Heart left ventricle (tissue), 16 donors: ENCODE results near the gene PLEKHO1. TPM values are rescaled to one million over a fixed set of nuclear protein-coding genes. Genes with fewer than 3 reads are reported as not detected.
A peak's percentile ranks its signal among the peaks of the same experiment; 100 is the strongest.

Experiments used
- ATAC-seq, 4 donors: fragments of 200-7000 bp; cut with Tn5 transposase; one replicate each; pipeline ENCODE4 v1.9.1; 2020 to 2022; ENCODE audit warnings: moderate library complexity in 4 of 4, mild to moderate bottlenecking in 3 of 4, moderate number of reproducible peaks in 1 of 4
- DNase-seq, 5 donors: peaks; one replicate each; pipeline ENCODE4 v3.0.0-alpha.2; 2020
- H3K27ac ChIP-seq, 12 donors: fragments of 200-600 bp; sonication (generic) in 4 of 12; one replicate each; pipeline versions ENCODE4 v1.5.0 to v1.8.0; 2016 to 2022; ENCODE audit warnings: mild to moderate bottlenecking in 2 of 12
- H3K27me3 ChIP-seq, 9 donors: fragments of 200-600 bp; sonication (generic) in 2 of 9; one replicate each; pipeline versions ENCODE4 v1.5.1 to v1.8.0; 2016 to 2022; ENCODE audit warnings: mild to moderate bottlenecking in 3 of 9
- H3K36me3 ChIP-seq, 9 donors: fragments of 200-600 bp; sonication (generic) in 2 of 9; one replicate each; pipeline versions ENCODE4 v1.5.0 to v1.8.0; 2018 to 2022; ENCODE audit warnings: mild to moderate bottlenecking in 2 of 9
- H3K4me1 ChIP-seq, 12 donors: fragments of 200-600 bp; sonication (generic) in 4 of 12; one replicate each; pipeline versions ENCODE4 v1.5.0 to v1.8.0; 2016 to 2022; ENCODE audit warnings: mild to moderate bottlenecking in 3 of 12
- H3K4me3 ChIP-seq, 12 donors: fragments of 200-600 bp; sonication (generic) in 4 of 12; one replicate each; pipeline versions ENCODE4 v1.5.0 to v1.8.0; 2017 to 2022; ENCODE audit warnings: mild to moderate bottlenecking in 9 of 12, moderate library complexity in 4 of 12
- H3K9me3 ChIP-seq, 12 donors: fragments of 200-600 bp; sonication (generic) in 4 of 12; one replicate each; pipeline versions ENCODE4 v1.5.0 to v1.8.0; 2016 to 2022; ENCODE audit warnings: mild to moderate bottlenecking in 1 of 12
- CTCF ChIP-seq, 12 donors: fragments of 200-600 bp; sonication (generic) in 4 of 12; IDR thresholded peaks; one replicate each; pipeline versions ENCODE4 v1.5.0 to v1.8.0; 2018 to 2022; ENCODE audit warnings: antibody characterized with exemption in 12 of 12, mild to moderate bottlenecking in 5 of 12
- POLR2A ChIP-seq, 2 donors: fragments of 450-650 bp; IDR thresholded peaks; one replicate each; pipeline ENCODE4 v1.6.1; 2017; ENCODE audit warnings: antibody characterized with exemption in 2 of 2, mild to moderate bottlenecking in 2 of 2, moderate library complexity in 2 of 2
- WGBS, 4 donors: extraction: QIAGEN DNeasy Blood & Tissue Kit in 2 of 4; methylation state at CpG; one replicate each; pipeline versions ENCODE4 v1.1.5 to v1.1.7; 2013 to 2018; 5-methylcytosine and 5-hydroxymethylcytosine counted together
- intact Hi-C, 10 donors: fragments of 100-400 bp; cut with DNase I; formaldehyde crosslinking; loops; one replicate each; pipeline versions ENCODE4 v1.11.1 to v1.14.2; 2022
- polyA plus RNA-seq, 2 donors: library from polyadenylated mRNA; stranded (reverse); fragments of 200-250 nt; gene quantifications; one replicate each; pipeline ENCODE4 v1.2.3, GENCODE V29; 2013
- total RNA-seq, 9 donors: library from RNA; depleted of rRNA in 2 of 9; stranded (reverse); fragments of >200 nt in 2 of 9; fragmentation: NEBNext Ultra II Directional in 3 of 9; extraction: Animal tissue kit (Norgen Biotek cat#: 25700) in 3 of 9; gene quantifications; one replicate each; pipeline versions ENCODE4 v1.1.0 to v1.2.4, GENCODE V29; 2016 to 2023
- donor health status: ischemic (EF 13 %, LVEDD 7.1; RV severe dilation, severe dysfunction).
- donor health status: healthy with polysubstance abuse.
- donor health status: DM: no; HTN: yes; CAD: no.
- donor health status: DM: no; HTN: no; CAD: no.
- donor health status: ischemic (EF 25% LVEDD 6.9; RV normal size, moderate dysfunction).
- donor health status: ischemic (EF 25% LVEDD 5.7; RV mildly dilated, moderate dysfunction).
- donor health status: healthy.
- donor health status: DM: yes; HTN: yes; CAD: no.
- donor health status: ischemic (EF 35%, LVEDD 5.7; RV mildly dilated, moderate dysfunction).
- donor health status: nonischemic (EF 11% LVEDD 7.7; RV severe dilation, severe dysfunction).
- donor health status: DM: yes; HTN: yes; CAD: no.
- donor health status: PGD.
- donor health status: ischemic (EF 29% LVEDD 5.4; RV normal size, mild dysfunction).
- donor health status: nonischemic (EF 23%, LVEDD 6.1; RV moderate dilation, normal function).

Gene PLEKHO1
- total and polyA plus RNA-seq, 11 donors: 46.8 to 200 (median 67.8) TPM

DNA sequence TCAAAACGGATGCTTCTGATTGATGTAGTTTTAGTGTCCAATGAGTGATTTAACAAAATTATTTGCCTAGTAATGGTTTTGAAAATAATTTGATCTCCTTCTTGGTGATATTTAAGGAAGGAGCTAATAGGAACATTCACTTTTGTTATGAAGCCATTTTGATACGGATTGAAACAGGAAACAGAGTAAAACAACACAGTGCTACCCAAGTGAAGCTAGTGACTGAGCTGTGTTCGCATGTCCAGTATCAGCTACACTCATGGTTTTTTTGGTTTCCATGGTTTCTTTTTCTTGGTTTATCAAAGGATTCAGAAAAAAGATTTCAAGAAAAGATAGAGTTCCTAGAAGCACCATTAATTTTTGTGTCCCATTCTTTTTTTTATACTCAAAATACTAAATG, 40.1 kb upstream of the PLEKHO1 start:
- 71 to 77% (median 72%) methylated on average over 3 of the region's 3 CpGs for WGBS, 4 donors
- no peak for TF ChIP-seq CTCF (IDR thresholded peaks at IDR 0.05)
- TF ChIP-seq POLR2A (IDR thresholded peaks at IDR 0.05): no peak
- ATAC-seq (no peak), DNase-seq (no peak)
- no peaks in the 10 kb centered on the region for H3K27me3 ChIP-seq
- H3K27ac ChIP-seq: peak overlapping the region in 6 of 12 donors; percentile 5 to 89 (median 22)
- intact Hi-C loops: loop anchor here in 2 of 10 donors (5.0 kb wide), 2 partner anchors 33 to 38 kb away; partner anchors contain the start of gene PLEKHO1 (in 1 of the 2)
- H3K36me3 ChIP-seq: peaks cover 0 to 28% (median 6%) of the 10 kb centered on the region in 9 donors
- peak overlapping the region in 1 of 12 donors; percentile 26 for H3K4me3 ChIP-seq
- peaks cover 0 to 22% (median 2%) of the 10 kb centered on the region in 12 donors for H3K4me1 ChIP-seq
- peaks cover 0 to 10% (median 0%) of the 10 kb centered on the region in 12 donors for H3K9me3 ChIP-seq

DNA sequence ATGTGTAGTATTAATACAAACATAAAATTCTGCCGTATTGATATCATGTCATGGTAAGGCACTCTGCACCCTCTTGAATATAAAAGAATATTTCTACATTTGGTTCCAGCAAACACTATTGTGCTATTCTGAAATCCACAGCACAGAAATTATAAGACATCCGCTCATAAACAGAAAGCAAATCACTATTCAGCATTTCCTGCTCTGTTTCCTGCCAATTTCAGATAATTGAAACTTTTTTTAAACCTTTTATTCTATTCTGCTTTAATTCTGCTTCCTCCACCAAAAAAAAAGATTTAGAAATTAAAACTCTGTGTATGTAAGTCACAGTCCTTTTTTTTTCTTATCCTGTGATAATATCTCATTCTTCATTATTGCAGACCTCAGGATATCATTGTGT, 39.6 kb upstream of the PLEKHO1 start:
- Histone ChIP-seq H3K4me3 (peak overlapping the region in 2 of 12 donors; percentile 4 to 26), H3K27ac (peak overlapping the region in 8 of 12 donors; percentile 1 to 89 (median 20)), H3K9me3 (peaks cover 0 to 15% (median 4%) of the 10 kb centered on the region in 12 donors), H3K4me1 (peaks cover 0 to 22% (median 2%) of the 10 kb centered on the region in 12 donors), H3K27me3 (no peaks in the 10 kb centered on the region), H3K36me3 (peaks cover 0 to 34% (median 7%) of the 10 kb centered on the region in 9 donors)
- ATAC-seq: peak in 1 of 4 donors; percentile 39
- intact Hi-C loops: no loop called here
- no peak for DNase-seq
- 52 to 63% (median 60%) methylated on average over 2 of the region's 2 CpGs for WGBS, 4 donors
- TF ChIP-seq CTCF (IDR thresholded peaks at IDR 0.05): no peak
- no peak for TF ChIP-seq POLR2A (IDR thresholded peaks at IDR 0.05)

DNA sequence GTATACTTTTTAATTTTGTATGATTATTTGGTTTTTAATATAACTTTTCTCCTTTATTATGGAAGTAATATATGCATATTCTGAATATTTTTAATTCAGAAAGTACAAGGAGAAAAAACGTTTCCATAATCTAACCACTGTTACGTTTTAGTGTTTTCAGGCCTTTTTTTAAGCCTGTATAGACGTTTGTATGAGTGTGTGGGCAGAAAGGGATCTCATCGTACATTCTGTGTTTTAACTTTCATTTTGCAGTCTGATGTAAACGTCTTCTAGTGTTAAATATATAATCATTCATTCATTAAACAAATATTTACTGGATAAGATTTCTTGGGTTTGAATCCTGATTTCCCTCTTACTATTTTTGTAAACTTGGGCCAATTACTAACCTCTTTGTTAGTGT, 38.0 kb upstream of the PLEKHO1 start:
- H3K4me1 ChIP-seq: peaks cover 0 to 22% (median 2%) of the 10 kb centered on the region in 12 donors
- no peak for DNase-seq
- H3K4me3 ChIP-seq: peak overlapping the region in 1 of 12 donors; percentile 26
- H3K27ac ChIP-seq: peak overlapping the region in 1 of 12 donors; percentile 89
- H3K9me3 ChIP-seq: peaks cover 0 to 18% (median 7%) of the 10 kb centered on the region in 12 donors
- intact Hi-C loops: no loop called here
- TF ChIP-seq CTCF (IDR thresholded peaks at IDR 0.05) (no peak), POLR2A (IDR thresholded peaks at IDR 0.05) (no peak)
- 78 to 85% (median 80%) methylated on average over 5 of the region's 5 CpGs for WGBS, 4 donors
- ATAC-seq: no peak
- no peaks in the 10 kb centered on the region for H3K27me3 ChIP-seq
- peaks cover 0 to 38% (median 8%) of the 10 kb centered on the region in 9 donors for H3K36me3 ChIP-seq

DNA sequence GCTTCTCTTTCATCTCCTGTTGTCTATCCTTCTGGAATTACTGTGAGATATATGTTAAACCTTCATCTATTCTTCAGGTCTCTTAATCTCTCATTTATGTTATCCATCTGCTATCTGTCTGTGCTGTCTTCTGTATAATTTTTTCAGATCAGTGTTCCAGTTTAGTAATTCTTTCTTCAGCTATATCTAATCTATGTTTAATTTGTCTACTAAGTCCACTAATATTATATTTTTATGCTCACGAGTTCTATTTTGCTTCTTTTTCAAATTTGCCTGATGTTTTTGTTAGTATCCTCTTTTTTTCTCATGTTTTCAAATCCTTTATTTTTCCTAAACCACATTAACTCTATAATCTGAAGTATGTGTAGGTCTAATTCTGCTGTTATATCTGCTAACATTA, 34.6 kb upstream of the PLEKHO1 start:
- Histone ChIP-seq H3K27me3 (no peaks in the 10 kb centered on the region), H3K4me1 (peaks cover 0 to 11% (median 0%) of the 10 kb centered on the region in 12 donors), H3K36me3 (peaks cover 0 to 46% (median 8%) of the 10 kb centered on the region in 9 donors), H3K4me3 (no peak overlapping the region), H3K27ac (no peak overlapping the region), H3K9me3 (peaks cover 0 to 18% (median 7%) of the 10 kb centered on the region in 12 donors)
- ATAC-seq: no peak
- 99 to 100% (median 100%) methylated on average over 1 of the region's 1 CpG for WGBS, 4 donors
- DNase-seq: no peak
- no peak for TF ChIP-seq CTCF (IDR thresholded peaks at IDR 0.05)
- no peak for TF ChIP-seq POLR2A (IDR thresholded peaks at IDR 0.05)
- intact Hi-C loops: no loop called here
